Measurements from ENCODE around the gene SCT. TPM values are rescaled to one million over a fixed set of nuclear protein-coding genes. Genes with fewer than 3 reads are reported as not detected.

SCT gene
- total and polyA plus RNA-seq, 2 of the 8 experiments (the other 6 are each of a cell fraction or from before 2014, with no cell fraction given) = 1.7 to 2.0 TPM

DNA sequence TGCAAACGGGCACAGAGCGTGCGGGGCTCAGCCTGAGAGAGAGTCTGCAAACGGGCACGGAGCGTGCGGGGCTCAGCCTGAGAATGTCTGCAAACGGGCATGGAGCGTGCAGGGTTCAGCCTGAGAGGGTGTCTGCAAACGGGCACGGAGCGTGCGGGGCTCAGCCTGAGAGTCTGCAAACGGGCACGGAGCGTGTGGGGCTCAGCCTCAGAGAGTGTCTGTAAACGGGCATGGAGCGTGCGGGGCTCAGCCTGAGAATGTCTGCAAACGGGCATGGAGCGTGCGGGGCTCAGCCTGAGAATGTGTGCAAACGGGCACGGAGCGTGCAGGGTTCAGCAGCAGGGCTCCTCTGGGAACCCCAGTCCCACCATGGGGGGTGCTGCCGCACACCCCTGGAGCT is 37.2 kb downstream of the SCT start:
- no peak overlapping the region for H3K14ac ChIP-seq (ENCODE audit: insufficient read length)
- FAIRE-seq (no peak), DNase-seq (ENCODE audit: low read depth in 1 of 2, low spot score in 2 of 2) (no peak)
- H3K4me1 ChIP-seq (replicated peaks in 1 of 4; ENCODE audit: control insufficient read depth in 3 of 4, insufficient read depth in 4 of 4, low read length in 3 of 4) = no peaks in the 10 kb centered on the region
- no peak overlapping the region for H3K27ac ChIP-seq (ENCODE audit: low read depth, low read length)
- no peak overlapping the region for H2BK12ac ChIP-seq (ENCODE audit: low read depth, low read length)
- H3K23me2 ChIP-seq (ENCODE audit: low read depth, low read length) = no peaks in the 10 kb centered on the region
- peaks cover 0 to 3% of the 10 kb centered on the region in 2 experiments; a peak in 2 of 4 replicates for H3K79me2 ChIP-seq (ENCODE audit: control insufficient read depth in 1 of 2, insufficient read depth in 2 of 2, low read length in 2 of 2)
- peaks cover 5% of the 10 kb centered on the region; the same call in 1 of the 2 replicates for H3K79me1 ChIP-seq (ENCODE audit: low read depth, low read length)
- H3K4ac ChIP-seq (replicated peaks; ENCODE audit: insufficient read length, low read depth, low read length) = no peak overlapping the region
- H3K4me3 ChIP-seq (ENCODE audit: extremely low read depth in 1 of 4, insufficient read depth in 2 of 4, low read depth in 3 of 4, low read length in 4 of 4) = no peak overlapping the region
- H2AK5ac ChIP-seq (ENCODE audit: low read depth, low read length) = no peak overlapping the region
- no peak overlapping the region for H3K23ac ChIP-seq (ENCODE audit: insufficient read length)
- H4K8ac ChIP-seq (ENCODE audit: extremely low read depth, insufficient read depth, low read length) = no peak overlapping the region
- ChIA-PET CTCF (ENCODE audit: partially characterized antibody) (interaction anchor here (1.9 kb wide), 1 partner anchor 12 kb away, joined by 11 read pairs; no protein-coding TSS in a partner anchor), POLR2A (ENCODE audit: partially characterized antibody) (interaction anchor here (0.7 to 1.2 kb wide), 3 partner anchors 17 to 101 kb away, joined by 3 to 5 read pairs (median 5); no protein-coding TSS in a partner anchor)
- 94% methylated on average over 26 of the region's 26 CpGs; no CpG with 5 or more reads in 1 of the 2 experiments for WGBS, 2 experiments (ENCODE audit: extremely low coverage in 1 of 2, insufficient coverage in 1 of 2, insufficient read length in 1 of 2, insufficient replicate concordance in 2 of 2, low coverage in 1 of 2, low lambda C conversion rate in 2 of 2, missing lambda C conversion rate in 1 of 2)
- H4K20me1 ChIP-seq (replicated peaks in 1 of 2; ENCODE audit: control insufficient read depth in 1 of 2, insufficient read depth in 2 of 2, low read length in 2 of 2) = peaks cover 13 to 14% of the 10 kb centered on the region in 2 experiments
- H2BK15ac ChIP-seq (ENCODE audit: low read length) = no peak overlapping the region
- H3K36me3 ChIP-seq (ENCODE audit: control insufficient read depth in 2 of 4, insufficient read depth in 4 of 4, low read length in 3 of 4) = peaks cover 27 to 63% (median 50%) of the 10 kb centered on the region in 4 experiments
- H3K9ac ChIP-seq (replicated peaks in 1 of 4; ENCODE audit: extremely low read depth in 1 of 4, low read depth in 3 of 4, low read length in 3 of 4) = no peak overlapping the region
- no peak overlapping the region for H3K18ac ChIP-seq (ENCODE audit: extremely low read depth, low read length)
- H2BK5ac ChIP-seq (ENCODE audit: low read depth, low read length) = no peak overlapping the region
- H2AFZ ChIP-seq (ENCODE audit: low read length) = no peak overlapping the region
- H2BK20ac ChIP-seq (ENCODE audit: low read length) = no peak overlapping the region
- H3K4me2 ChIP-seq (ENCODE audit: insufficient read depth in 1 of 2, low read depth in 2 of 2, low read length in 2 of 2) = no peak overlapping the region
- no peak overlapping the region for H3K56ac ChIP-seq (replicated peaks; ENCODE audit: insufficient read length, low read depth, low read length)
- no peaks in the 10 kb centered on the region for H3K9me3 ChIP-seq (ENCODE audit: insufficient read depth in 2 of 2, low read depth in 1 of 2, low read length in 1 of 2)
- TF ChIP-seq NRF1 (IDR thresholded peaks at IDR 0.05; ENCODE audit: low read depth, low read length) = no peak
- no peak overlapping the region for H4K91ac ChIP-seq (replicated peaks; ENCODE audit: insufficient read length, low read length)
- H2BK120ac ChIP-seq (replicated peaks; ENCODE audit: low read depth, low read length) = no peak overlapping the region
- no peak overlapping the region for H4K5ac ChIP-seq (ENCODE audit: insufficient read length, low read depth, low read length)
- H3K27me3 ChIP-seq (replicated peaks in 1 of 4; ENCODE audit: control insufficient read depth in 3 of 4, extremely low read depth in 1 of 4, insufficient read depth in 3 of 4, low read length in 3 of 4) = no peaks in the 10 kb centered on the region
